Measurements from ENCODE around the gene MTLN. TPM values are rescaled to one million over a fixed set of nuclear protein-coding genes. Genes with fewer than 3 reads are reported as not detected.
"Not testable (repeated sequence)": the region's sequence is repeated elsewhere in the genome, so short reads cannot be mapped to it uniquely, and the experiment has no call there.

MTLN gene
- total and polyA plus RNA-seq, 2 of the 8 experiments (the other 6 are each of a cell fraction or from before 2014, with no cell fraction given) = 38.6 to 104 TPM

- H2AK5ac ChIP-seq (ENCODE audit: low read depth, low read length); H3K79me1 ChIP-seq (ENCODE audit: low read depth, low read length); H3K4me2 ChIP-seq (ENCODE audit: insufficient read depth in 1 of 2, low read depth in 2 of 2, low read length in 2 of 2); POLR2A ChIA-PET (ENCODE audit: partially characterized antibody); H2BK12ac ChIP-seq (ENCODE audit: low read depth, low read length); H2BK5ac ChIP-seq (ENCODE audit: low read depth, low read length); H4K20me1 ChIP-seq (replicated peaks in 1 of 2; ENCODE audit: control insufficient read depth in 1 of 2, insufficient read depth in 2 of 2, low read length in 2 of 2); H4K91ac ChIP-seq (replicated peaks; ENCODE audit: insufficient read length, low read length); FAIRE-seq; H3K4ac ChIP-seq (replicated peaks; ENCODE audit: insufficient read length, low read depth, low read length); H3K27ac ChIP-seq (ENCODE audit: low read depth, low read length); H3K36me3 ChIP-seq (ENCODE audit: control insufficient read depth in 2 of 4, insufficient read depth in 4 of 4, low read length in 3 of 4); CTCF ChIA-PET (ENCODE audit: partially characterized antibody); H3K9me3 ChIP-seq (ENCODE audit: insufficient read depth in 2 of 2, low read depth in 1 of 2, low read length in 1 of 2); H4K5ac ChIP-seq (ENCODE audit: insufficient read length, low read depth, low read length); H2BK120ac ChIP-seq (replicated peaks; ENCODE audit: low read depth, low read length); H3K14ac ChIP-seq (ENCODE audit: insufficient read length); H4K8ac ChIP-seq (ENCODE audit: extremely low read depth, insufficient read depth, low read length); H2AFZ ChIP-seq (ENCODE audit: low read length); H2BK20ac ChIP-seq (ENCODE audit: low read length); H2BK15ac ChIP-seq (ENCODE audit: low read length); H3K4me3 ChIP-seq (ENCODE audit: extremely low read depth in 1 of 4, insufficient read depth in 2 of 4, low read depth in 3 of 4, low read length in 4 of 4); H3K23ac ChIP-seq (ENCODE audit: insufficient read length); H3K23me2 ChIP-seq (ENCODE audit: low read depth, low read length); H3K9ac ChIP-seq (replicated peaks in 1 of 4; ENCODE audit: extremely low read depth in 1 of 4, low read depth in 3 of 4, low read length in 3 of 4); H3K18ac ChIP-seq (ENCODE audit: extremely low read depth, low read length); H3K27me3 ChIP-seq (replicated peaks in 1 of 4; ENCODE audit: control insufficient read depth in 3 of 4, extremely low read depth in 1 of 4, insufficient read depth in 3 of 4, low read length in 3 of 4); DNase-seq (ENCODE audit: low read depth in 1 of 2, low spot score in 2 of 2); H3K4me1 ChIP-seq (replicated peaks in 1 of 4; ENCODE audit: control insufficient read depth in 3 of 4, insufficient read depth in 4 of 4, low read length in 3 of 4); H3K79me2 ChIP-seq (ENCODE audit: control insufficient read depth in 1 of 2, insufficient read depth in 2 of 2, low read length in 2 of 2); H3K56ac ChIP-seq (replicated peaks; ENCODE audit: insufficient read length, low read depth, low read length): not testable (repeated sequence)
- 73% methylated on average over 5 of the region's 5 CpGs; no CpG with 5 or more reads in 1 of the 2 experiments for WGBS, 2 experiments (ENCODE audit: extremely low coverage in 1 of 2, insufficient coverage in 1 of 2, insufficient read length in 1 of 2, insufficient replicate concordance in 2 of 2, low coverage in 1 of 2, low lambda C conversion rate in 2 of 2, missing lambda C conversion rate in 1 of 2)
Measured at GRCh38 chr2:110234514-110234913, 22.2 kb upstream of the MTLN start.

- H3K9me3 ChIP-seq (ENCODE audit: insufficient read depth in 2 of 2, low read depth in 1 of 2, low read length in 1 of 2); H2BK15ac ChIP-seq (ENCODE audit: low read length); H4K20me1 ChIP-seq (replicated peaks in 1 of 2; ENCODE audit: control insufficient read depth in 1 of 2, insufficient read depth in 2 of 2, low read length in 2 of 2); POLR2A ChIA-PET (ENCODE audit: partially characterized antibody); CTCF ChIA-PET (ENCODE audit: partially characterized antibody); H4K8ac ChIP-seq (ENCODE audit: extremely low read depth, insufficient read depth, low read length); H3K4me1 ChIP-seq (replicated peaks in 1 of 4; ENCODE audit: control insufficient read depth in 3 of 4, insufficient read depth in 4 of 4, low read length in 3 of 4); H3K27ac ChIP-seq (ENCODE audit: low read depth, low read length); H2AFZ ChIP-seq (ENCODE audit: low read length); H3K56ac ChIP-seq (replicated peaks; ENCODE audit: insufficient read length, low read depth, low read length); H2BK5ac ChIP-seq (ENCODE audit: low read depth, low read length); H2AK5ac ChIP-seq (ENCODE audit: low read depth, low read length); H3K36me3 ChIP-seq (ENCODE audit: control insufficient read depth in 2 of 4, insufficient read depth in 4 of 4, low read length in 3 of 4); H3K14ac ChIP-seq (ENCODE audit: insufficient read length); H2BK120ac ChIP-seq (replicated peaks; ENCODE audit: low read depth, low read length); H3K23ac ChIP-seq (ENCODE audit: insufficient read length); H3K79me2 ChIP-seq (ENCODE audit: control insufficient read depth in 1 of 2, insufficient read depth in 2 of 2, low read length in 2 of 2); H4K5ac ChIP-seq (ENCODE audit: insufficient read length, low read depth, low read length); FAIRE-seq; H2BK20ac ChIP-seq (ENCODE audit: low read length); H3K79me1 ChIP-seq (ENCODE audit: low read depth, low read length); H2BK12ac ChIP-seq (ENCODE audit: low read depth, low read length); H3K4ac ChIP-seq (replicated peaks; ENCODE audit: insufficient read length, low read depth, low read length); H3K27me3 ChIP-seq (replicated peaks in 1 of 4; ENCODE audit: control insufficient read depth in 3 of 4, extremely low read depth in 1 of 4, insufficient read depth in 3 of 4, low read length in 3 of 4); DNase-seq (ENCODE audit: low read depth in 1 of 2, low spot score in 2 of 2); H3K18ac ChIP-seq (ENCODE audit: extremely low read depth, low read length); H3K23me2 ChIP-seq (ENCODE audit: low read depth, low read length); H3K4me3 ChIP-seq (ENCODE audit: extremely low read depth in 1 of 4, insufficient read depth in 2 of 4, low read depth in 3 of 4, low read length in 4 of 4); H3K4me2 ChIP-seq (ENCODE audit: insufficient read depth in 1 of 2, low read depth in 2 of 2, low read length in 2 of 2); H4K91ac ChIP-seq (replicated peaks; ENCODE audit: insufficient read length, low read length); H3K9ac ChIP-seq (replicated peaks in 1 of 4; ENCODE audit: extremely low read depth in 1 of 4, low read depth in 3 of 4, low read length in 3 of 4): not testable (repeated sequence)
- WGBS, 2 experiments (ENCODE audit: extremely low coverage in 1 of 2, insufficient coverage in 1 of 2, insufficient read length in 1 of 2, insufficient replicate concordance in 2 of 2, low coverage in 1 of 2, low lambda C conversion rate in 2 of 2, missing lambda C conversion rate in 1 of 2) = no CpG with 5 or more reads among the region's 1 CpG
Measured at GRCh38 chr2:110229886-110230285, 17.5 kb upstream of the MTLN start.

Data from H1 (cell line).